H1 (cell line): ENCODE measurements around the gene ACAA1. TPM values are rescaled to one million over a fixed set of nuclear protein-coding genes. Genes with fewer than 3 reads are reported as not detected.

Experiments used
- BRCA1 ChIP-seq: IDR thresholded peaks from 2 replicates; pipeline ENCODE4 v1.6.1; 2012; ENCODE audit warnings: low read depth, low read length, improper control_type of control experiment
- POLR2A ChIP-seq, 2 experiments: IDR thresholded peaks; 1 replicate in 1 of 2; 2 replicates in 1 of 2; pipeline ENCODE4 v1.6.1; 2011; ENCODE audit warnings: low read depth in 2 of 2, low read length in 2 of 2, mild to moderate bottlenecking in 2 of 2; ENCODE audit errors: control extremely low read depth in 1 of 2
- TAF7 ChIP-seq: optimal IDR thresholded peaks from 2 replicates; pipeline ENCODE3; 2011; ENCODE audit warnings: low read depth, mild to moderate bottlenecking, inconsistent platforms, low read length, moderate library complexity, borderline replicate concordance
- polyA plus RNA-seq, 7 experiments: library from polyadenylated mRNA; depleted of rRNA in 3 of 7; stranded (reverse) in 5 of 7; unstranded in 2 of 7; fragments of >200 nt in 5 of 7; fragments of 200-250 nt in 2 of 7; gene quantifications; 1 replicate in 5 of 7; 2 replicates in 1 of 7; 4 replicates in 1 of 7; pipeline versions ENCODE4 v1.2.1 to v1.2.3, GENCODE V29; 2011 to 2013; ENCODE audit warnings: missing spikeins in 2 of 7, mixed read lengths in 2 of 7
- total RNA-seq: library from RNA; stranded (reverse); fragmentation: NEBNext Ultra II Directional; extraction: Animal tissue kit (Norgen Biotek cat#: 25700); gene quantifications from 2 replicates; pipeline ENCODE4 v1.2.1, GENCODE V29; 2021

The ACAA1 gene
- total and polyA plus RNA-seq, 2 of the 8 experiments (the other 6 are each of a cell fraction or from before 2014, with no cell fraction given), result 23.1 to 34.8 TPM

DNA sequence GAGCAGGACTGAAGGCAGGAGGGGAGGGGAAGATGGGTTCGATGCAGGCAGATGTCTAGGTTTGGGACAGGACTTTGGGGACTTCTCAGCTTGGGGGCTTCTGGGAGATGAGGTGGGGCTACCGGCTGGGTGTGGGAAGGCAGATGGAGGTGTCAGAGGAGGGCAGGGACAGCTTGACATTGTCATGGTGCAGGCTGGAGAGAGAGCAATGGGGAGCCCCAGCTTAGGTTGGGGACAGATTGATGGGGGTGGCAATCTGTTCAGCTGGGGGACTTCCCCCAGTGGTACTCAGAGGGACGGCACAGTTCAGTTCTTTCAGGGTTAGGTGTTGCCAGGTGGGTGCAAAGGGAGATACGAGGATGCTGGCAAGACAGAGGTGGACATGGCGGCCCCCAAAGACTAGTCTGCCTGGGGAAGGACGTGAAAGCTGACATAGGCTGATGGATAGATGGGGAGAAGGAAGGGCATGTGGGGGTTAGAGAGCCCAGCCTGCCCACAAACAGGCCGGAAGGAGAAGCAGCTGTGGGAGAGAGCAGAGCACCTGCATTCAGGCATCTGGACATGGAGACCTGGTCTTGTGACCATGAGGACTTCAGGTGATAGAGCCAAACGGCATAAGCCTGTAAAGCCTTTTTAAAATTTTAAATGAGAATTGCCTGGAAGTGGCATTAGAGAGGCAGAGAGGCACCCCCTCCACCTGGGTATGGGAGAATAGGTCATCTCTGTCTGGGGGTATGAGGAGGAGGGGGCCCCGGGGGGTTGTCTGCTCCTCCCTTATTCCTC is 21.1 kb downstream of the ACAA1 start (continued):
- TF ChIP-seq TAF7 (no peak), BRCA1 (no peak), POLR2A (IDR thresholded peaks at IDR 0.05; ENCODE audit: control extremely low read depth in 1 of 2, low read depth in 2 of 2, low read length in 2 of 2) (no peak)
- TF ChIP-seq, all 59 proteins: peak for 0
